Measurements from ENCODE around the gene ANKRD34A. TPM values are rescaled to one million over a fixed set of nuclear protein-coding genes. Genes with fewer than 3 reads are reported as not detected.

The ANKRD34A gene
- total RNA-seq, 1 experiment from 2014 or later: 1.1 TPM

DNA sequence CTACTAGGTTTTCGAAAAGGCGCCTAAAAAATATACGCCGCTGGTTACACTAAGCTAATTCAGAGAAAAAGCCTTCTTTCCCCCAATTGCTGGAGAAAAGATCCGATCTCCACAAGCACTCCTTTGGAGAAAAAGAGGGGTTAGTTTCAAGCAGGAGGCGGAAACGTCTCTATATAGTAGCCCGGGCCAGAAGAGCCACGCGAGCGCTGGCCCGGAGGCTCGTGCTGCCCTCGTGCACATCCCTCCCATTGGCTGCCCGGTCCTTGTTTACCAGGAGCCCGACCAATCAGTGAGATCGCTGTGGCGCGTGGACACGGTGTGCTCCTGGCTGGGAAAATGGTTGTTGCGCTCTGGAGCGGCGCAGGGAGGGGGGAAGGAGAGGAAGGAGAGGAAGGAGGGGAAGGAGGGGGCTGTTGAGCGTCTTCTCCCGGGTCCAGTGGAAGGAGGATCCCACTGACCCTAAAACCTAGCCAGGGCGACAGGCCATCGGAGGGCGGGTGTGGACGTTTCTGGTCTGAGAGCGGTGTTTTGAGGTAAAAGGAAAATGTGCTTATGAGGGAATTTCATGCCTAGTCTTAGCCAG, 32.1 kb upstream of the ANKRD34A start, which contains the start of gene TXNIP (continued):
- TF ChIP-seq SIN3A (IDR thresholded peaks at IDR 0.05; ENCODE audit: low read depth) (no peak), ELF1 (IDR thresholded peaks at IDR 0.05; ENCODE audit: borderline replicate concordance, low read depth) (no peak), JUND (IDR thresholded peaks at IDR 0.05) (no peak), POLR2AphosphoS5 (IDR thresholded peaks at IDR 0.05; ENCODE audit: low read depth, low read length) (no peak)
- TF ChIP-seq, protein P1, sequence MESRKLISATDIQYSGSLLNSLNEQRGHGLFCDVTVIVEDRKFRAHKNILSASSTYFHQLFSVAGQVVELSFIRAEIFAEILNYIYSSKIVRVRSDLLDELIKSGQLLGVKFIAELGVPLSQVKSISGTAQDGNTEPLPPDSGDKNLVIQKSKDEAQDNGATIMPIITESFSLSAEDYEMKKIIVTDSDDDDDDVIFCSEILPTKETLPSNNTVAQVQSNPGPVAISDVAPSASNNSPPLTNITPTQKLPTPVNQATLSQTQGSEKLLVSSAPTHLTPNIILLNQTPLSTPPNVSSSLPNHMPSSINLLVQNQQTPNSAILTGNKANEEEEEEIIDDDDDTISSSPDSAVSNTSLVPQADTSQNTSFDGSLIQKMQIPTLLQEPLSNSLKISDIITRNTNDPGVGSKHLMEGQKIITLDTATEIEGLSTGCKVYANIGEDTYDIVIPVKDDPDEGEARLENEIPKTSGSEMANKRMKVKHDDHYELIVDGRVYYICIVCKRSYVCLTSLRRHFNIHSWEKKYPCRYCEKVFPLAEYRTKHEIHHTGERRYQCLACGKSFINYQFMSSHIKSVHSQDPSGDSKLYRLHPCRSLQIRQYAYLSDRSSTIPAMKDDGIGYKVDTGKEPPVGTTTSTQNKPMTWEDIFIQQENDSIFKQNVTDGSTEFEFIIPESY (IDR thresholded peaks at IDR 0.05; ENCODE audit: extremely low read depth, insufficient replicate concordance, low read length): no peak
- TF ChIP-seq, protein P2, sequence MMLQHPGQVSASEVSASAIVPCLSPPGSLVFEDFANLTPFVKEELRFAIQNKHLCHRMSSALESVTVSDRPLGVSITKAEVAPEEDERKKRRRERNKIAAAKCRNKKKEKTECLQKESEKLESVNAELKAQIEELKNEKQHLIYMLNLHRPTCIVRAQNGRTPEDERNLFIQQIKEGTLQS (IDR thresholded peaks at IDR 0.05): no peak

DNA sequence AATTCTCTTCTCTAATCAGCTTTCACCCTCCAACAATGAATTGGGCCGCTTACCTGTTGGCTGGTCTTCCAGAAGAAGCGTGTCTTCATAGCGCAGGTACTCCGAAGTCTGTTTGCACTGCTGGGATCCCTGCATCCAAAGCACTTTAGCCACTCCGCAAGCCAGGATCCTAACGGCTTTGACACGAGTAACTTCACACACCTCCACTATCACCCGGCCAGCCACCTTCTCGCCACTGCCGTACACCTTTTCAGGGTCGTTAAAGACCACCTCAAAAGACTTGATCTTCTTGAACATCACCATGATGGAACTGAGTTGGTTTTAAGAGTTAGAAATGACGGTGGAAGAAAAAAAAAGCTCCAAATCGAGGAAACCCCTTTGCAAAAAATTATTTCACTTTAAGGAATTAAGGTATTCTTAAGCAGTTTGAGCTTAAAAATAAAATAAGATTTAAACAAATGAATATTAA, 31.6 kb upstream of the ANKRD34A start:
- H3K4me3 ChIP-seq (replicated peaks in 1 of 2; ENCODE audit: low read depth in 1 of 2, low read length in 2 of 2): no peak overlapping the region
- H3K4me1 ChIP-seq (ENCODE audit: control insufficient read depth in 1 of 2, insufficient read depth in 2 of 2, low read length in 2 of 2): no peaks in the 10 kb centered on the region
- DNase-seq (ENCODE audit: low read depth, low spot score) (no peak), ATAC-seq (no peak)
- no peaks in the 10 kb centered on the region for H3K9me3 ChIP-seq (ENCODE audit: control insufficient read depth in 1 of 2, insufficient read depth in 1 of 2, low read depth in 1 of 2, low read length in 2 of 2)
- H3K79me2 ChIP-seq (ENCODE audit: insufficient read depth, low read length): no peaks in the 10 kb centered on the region
- no peaks in the 10 kb centered on the region for H4K20me1 ChIP-seq (ENCODE audit: insufficient read depth)
- POLR2A ChIA-PET: no interaction called here
- RAD21 ChIA-PET (ENCODE audit: low non-redundant PET in 1 of 2, low total read pairs in 2 of 2, uncharacterized antibody in 2 of 2, unreplicated experiment in 2 of 2): no interaction called here
- H3K9me2 ChIP-seq (ENCODE audit: insufficient read depth): no peaks in the 10 kb centered on the region
- no peaks in the 10 kb centered on the region for H3K27me3 ChIP-seq (ENCODE audit: insufficient read depth, low read length)
- H3K36me3 ChIP-seq (ENCODE audit: control insufficient read depth in 1 of 2, insufficient read depth in 2 of 2, low read length in 2 of 2): no peaks in the 10 kb centered on the region
- no peak overlapping the region for H2AFZ ChIP-seq (ENCODE audit: low read depth, low read length, poor library complexity, severe bottlenecking)
- intact Hi-C loops (cut with micrococcal nuclease): no loop called here
- no peak overlapping the region for H3K4me2 ChIP-seq (ENCODE audit: low read length)
- no peak overlapping the region for H3K9ac ChIP-seq (ENCODE audit: low read length)
- no TSS peak for BruUV-seq (replicated peaks)
- no peak overlapping the region for H3K27ac ChIP-seq (ENCODE audit: low read depth, low read length)
- CTCF ChIA-PET: interaction anchor here (0.8 kb wide), 1 partner anchor 11 kb away, joined by 3 read pairs; no protein-coding TSS in a partner anchor
- TF ChIP-seq EZH2 (IDR thresholded peaks at IDR 0.05) (no peak), ZNF274 (IDR thresholded peaks at IDR 0.05; ENCODE audit: low read depth, low read length) (no peak), YY1 (IDR thresholded peaks at IDR 0.05; ENCODE audit: extremely low read depth, insufficient replicate concordance, low read depth, low read length) (no peak), POLR2A (IDR thresholded peaks at IDR 0.05; ENCODE audit: borderline replicate concordance, extremely low read depth, insufficient read depth, insufficient read length) (no peak), SIN3A (IDR thresholded peaks at IDR 0.05; ENCODE audit: low read depth) (no peak), EGR1 (IDR thresholded peaks at IDR 0.05; ENCODE audit: low read depth) (no peak), POLR2AphosphoS5 (IDR thresholded peaks at IDR 0.05; ENCODE audit: low read depth, low read length) (no peak), RAD21 (IDR thresholded peaks at IDR 0.05; ENCODE audit: low read depth) (no peak), ELF1 (IDR thresholded peaks at IDR 0.05; ENCODE audit: borderline replicate concordance, low read depth) (no peak), ZFX (IDR thresholded peaks at IDR 0.05) (no peak), FOSL1 (IDR thresholded peaks at IDR 0.05; ENCODE audit: low read depth) (no peak), CBX3 (IDR thresholded peaks at IDR 0.05; ENCODE audit: low read depth) (no peak)
- TF ChIP-seq, protein P2 (IDR thresholded peaks at IDR 0.05): no peak
- TF ChIP-seq, protein P3, sequence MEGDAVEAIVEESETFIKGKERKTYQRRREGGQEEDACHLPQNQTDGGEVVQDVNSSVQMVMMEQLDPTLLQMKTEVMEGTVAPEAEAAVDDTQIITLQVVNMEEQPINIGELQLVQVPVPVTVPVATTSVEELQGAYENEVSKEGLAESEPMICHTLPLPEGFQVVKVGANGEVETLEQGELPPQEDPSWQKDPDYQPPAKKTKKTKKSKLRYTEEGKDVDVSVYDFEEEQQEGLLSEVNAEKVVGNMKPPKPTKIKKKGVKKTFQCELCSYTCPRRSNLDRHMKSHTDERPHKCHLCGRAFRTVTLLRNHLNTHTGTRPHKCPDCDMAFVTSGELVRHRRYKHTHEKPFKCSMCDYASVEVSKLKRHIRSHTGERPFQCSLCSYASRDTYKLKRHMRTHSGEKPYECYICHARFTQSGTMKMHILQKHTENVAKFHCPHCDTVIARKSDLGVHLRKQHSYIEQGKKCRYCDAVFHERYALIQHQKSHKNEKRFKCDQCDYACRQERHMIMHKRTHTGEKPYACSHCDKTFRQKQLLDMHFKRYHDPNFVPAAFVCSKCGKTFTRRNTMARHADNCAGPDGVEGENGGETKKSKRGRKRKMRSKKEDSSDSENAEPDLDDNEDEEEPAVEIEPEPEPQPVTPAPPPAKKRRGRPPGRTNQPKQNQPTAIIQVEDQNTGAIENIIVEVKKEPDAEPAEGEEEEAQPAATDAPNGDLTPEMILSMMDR (IDR thresholded peaks at IDR 0.05 in 2 of 3, conservative IDR thresholded peaks at IDR 0.05 in 1 of 3; ENCODE audit: borderline replicate concordance in 1 of 3, insufficient read depth in 1 of 3, low read depth in 2 of 3, low read length in 2 of 3): no peak
- TF ChIP-seq, protein P4, sequence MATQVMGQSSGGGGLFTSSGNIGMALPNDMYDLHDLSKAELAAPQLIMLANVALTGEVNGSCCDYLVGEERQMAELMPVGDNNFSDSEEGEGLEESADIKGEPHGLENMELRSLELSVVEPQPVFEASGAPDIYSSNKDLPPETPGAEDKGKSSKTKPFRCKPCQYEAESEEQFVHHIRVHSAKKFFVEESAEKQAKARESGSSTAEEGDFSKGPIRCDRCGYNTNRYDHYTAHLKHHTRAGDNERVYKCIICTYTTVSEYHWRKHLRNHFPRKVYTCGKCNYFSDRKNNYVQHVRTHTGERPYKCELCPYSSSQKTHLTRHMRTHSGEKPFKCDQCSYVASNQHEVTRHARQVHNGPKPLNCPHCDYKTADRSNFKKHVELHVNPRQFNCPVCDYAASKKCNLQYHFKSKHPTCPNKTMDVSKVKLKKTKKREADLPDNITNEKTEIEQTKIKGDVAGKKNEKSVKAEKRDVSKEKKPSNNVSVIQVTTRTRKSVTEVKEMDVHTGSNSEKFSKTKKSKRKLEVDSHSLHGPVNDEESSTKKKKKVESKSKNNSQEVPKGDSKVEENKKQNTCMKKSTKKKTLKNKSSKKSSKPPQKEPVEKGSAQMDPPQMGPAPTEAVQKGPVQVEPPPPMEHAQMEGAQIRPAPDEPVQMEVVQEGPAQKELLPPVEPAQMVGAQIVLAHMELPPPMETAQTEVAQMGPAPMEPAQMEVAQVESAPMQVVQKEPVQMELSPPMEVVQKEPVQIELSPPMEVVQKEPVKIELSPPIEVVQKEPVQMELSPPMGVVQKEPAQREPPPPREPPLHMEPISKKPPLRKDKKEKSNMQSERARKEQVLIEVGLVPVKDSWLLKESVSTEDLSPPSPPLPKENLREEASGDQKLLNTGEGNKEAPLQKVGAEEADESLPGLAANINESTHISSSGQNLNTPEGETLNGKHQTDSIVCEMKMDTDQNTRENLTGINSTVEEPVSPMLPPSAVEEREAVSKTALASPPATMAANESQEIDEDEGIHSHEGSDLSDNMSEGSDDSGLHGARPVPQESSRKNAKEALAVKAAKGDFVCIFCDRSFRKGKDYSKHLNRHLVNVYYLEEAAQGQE (IDR thresholded peaks at IDR 0.05; ENCODE audit: low read depth): no peak

Measured in HCT116 (cell line).